ENCODE data around the gene MAP3K2. TPM values are rescaled to one million over a fixed set of nuclear protein-coding genes. Genes with fewer than 3 reads are reported as not detected.

MAP3K2 gene
- total RNA-seq, 1 experiment from 2014 or later = 54.8 TPM

DNA sequence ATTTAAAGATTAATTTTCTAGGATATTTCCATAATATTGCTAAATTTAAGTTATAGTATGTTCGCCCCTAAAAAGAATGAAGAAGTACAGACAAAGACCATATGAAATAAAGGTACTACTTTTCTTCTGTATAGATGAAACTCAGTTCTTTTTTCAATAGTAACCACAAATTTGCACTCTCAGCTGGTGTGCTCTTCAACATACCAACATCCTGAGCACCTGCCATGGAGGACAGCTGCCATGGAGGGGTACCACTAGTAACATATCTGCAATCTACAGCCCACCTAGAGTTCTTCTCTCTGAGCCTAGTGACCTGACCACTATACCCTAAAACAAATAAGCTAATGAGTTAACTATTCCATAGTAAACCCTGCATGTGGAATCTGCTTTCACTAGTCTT lies 57.0 kb downstream of the MAP3K2 start:
- no TSS peak for BruUV-seq (replicated peaks)
- TF ChIP-seq, protein P1, sequence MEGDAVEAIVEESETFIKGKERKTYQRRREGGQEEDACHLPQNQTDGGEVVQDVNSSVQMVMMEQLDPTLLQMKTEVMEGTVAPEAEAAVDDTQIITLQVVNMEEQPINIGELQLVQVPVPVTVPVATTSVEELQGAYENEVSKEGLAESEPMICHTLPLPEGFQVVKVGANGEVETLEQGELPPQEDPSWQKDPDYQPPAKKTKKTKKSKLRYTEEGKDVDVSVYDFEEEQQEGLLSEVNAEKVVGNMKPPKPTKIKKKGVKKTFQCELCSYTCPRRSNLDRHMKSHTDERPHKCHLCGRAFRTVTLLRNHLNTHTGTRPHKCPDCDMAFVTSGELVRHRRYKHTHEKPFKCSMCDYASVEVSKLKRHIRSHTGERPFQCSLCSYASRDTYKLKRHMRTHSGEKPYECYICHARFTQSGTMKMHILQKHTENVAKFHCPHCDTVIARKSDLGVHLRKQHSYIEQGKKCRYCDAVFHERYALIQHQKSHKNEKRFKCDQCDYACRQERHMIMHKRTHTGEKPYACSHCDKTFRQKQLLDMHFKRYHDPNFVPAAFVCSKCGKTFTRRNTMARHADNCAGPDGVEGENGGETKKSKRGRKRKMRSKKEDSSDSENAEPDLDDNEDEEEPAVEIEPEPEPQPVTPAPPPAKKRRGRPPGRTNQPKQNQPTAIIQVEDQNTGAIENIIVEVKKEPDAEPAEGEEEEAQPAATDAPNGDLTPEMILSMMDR (conservative IDR thresholded peaks at IDR 0.05; ENCODE audit: low read depth, low read length) = no peak
- TF ChIP-seq EZH2 (IDR thresholded peaks at IDR 0.05; ENCODE audit: borderline replicate concordance, low read depth, low read length, poor library complexity, severe bottlenecking) = no peak

DNA sequence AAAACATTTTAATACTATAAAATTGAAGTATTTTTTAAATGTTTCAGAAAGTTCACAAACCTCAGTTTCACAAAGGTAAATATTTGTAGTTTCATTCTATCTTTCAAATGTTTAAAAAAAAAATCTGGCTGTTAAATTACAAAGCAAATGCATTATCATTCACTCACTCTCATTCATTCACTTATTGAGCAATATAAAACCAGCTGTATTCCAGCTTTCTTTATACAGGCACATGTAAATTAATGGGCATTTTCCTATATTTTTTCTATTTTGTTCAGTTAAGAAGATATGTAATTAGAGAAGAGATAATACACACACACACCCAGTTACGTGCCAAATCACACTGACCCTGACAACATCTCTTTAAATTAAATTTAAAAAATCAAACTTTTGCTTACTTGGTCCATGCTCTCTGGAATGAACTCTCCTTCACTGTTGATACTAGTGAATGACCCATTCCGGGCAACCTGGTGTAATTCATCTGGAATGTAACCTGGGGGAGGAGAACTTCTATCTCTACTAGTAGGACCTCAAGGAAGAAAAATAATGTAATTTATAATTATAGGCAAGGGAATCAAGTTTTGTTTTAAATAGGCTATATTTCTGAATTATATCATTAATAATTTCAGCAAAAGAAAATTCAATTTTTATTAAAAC lies 61.4 kb downstream of the MAP3K2 start:
- Histone ChIP-seq H3K36me3 (ENCODE audit: insufficient read depth, low read length, poor library complexity, severe bottlenecking) (peaks cover 18% of the 10 kb centered on the region), H3K9me3 (ENCODE audit: low read depth, low read length, poor library complexity, severe bottlenecking) (no peaks in the 10 kb centered on the region), H3K27me3 (replicated peaks; ENCODE audit: insufficient read depth, low read depth, low read length, poor library complexity) (no peaks in the 10 kb centered on the region), H3K27ac (ENCODE audit: low read depth, low read length, poor library complexity, severe bottlenecking) (no peak overlapping the region), H3K4me3 (ENCODE audit: low read depth, low read length, poor library complexity, severe bottlenecking) (no peak overlapping the region), H3K4me1 (ENCODE audit: insufficient read depth, low read length, poor library complexity, severe bottlenecking) (no peaks in the 10 kb centered on the region)
- no peak for TF ChIP-seq EZH2 (IDR thresholded peaks at IDR 0.05; ENCODE audit: borderline replicate concordance, low read depth, low read length, poor library complexity, severe bottlenecking)
- CTCF ChIA-PET = no interaction called here
- intact Hi-C loops (cut with micrococcal nuclease; ENCODE audit: unreplicated experiment) = no loop called here
- POLR2A ChIA-PET (ENCODE audit: low non-redundant PET) = no interaction called here
- DNase-seq (ENCODE audit: low spot score) = no peak
- no TSS peak for BruUV-seq (replicated peaks)

More for the DNA sequence above, 57.0 kb downstream of the MAP3K2 start:
- no peak overlapping the region for H3K4me3 ChIP-seq (ENCODE audit: low read depth, low read length, poor library complexity, severe bottlenecking)
- POLR2A ChIA-PET (ENCODE audit: low non-redundant PET) = interaction anchor here (0.6 kb wide), 1 partner anchor 52 kb away, joined by 3 read pairs; no protein-coding TSS in a partner anchor
- H3K36me3 ChIP-seq (ENCODE audit: insufficient read depth, low read length, poor library complexity, severe bottlenecking) = no peaks in the 10 kb centered on the region
- intact Hi-C loops (cut with micrococcal nuclease; ENCODE audit: unreplicated experiment) = no loop called here
- H3K27me3 ChIP-seq (replicated peaks; ENCODE audit: insufficient read depth, low read depth, low read length, poor library complexity) = no peaks in the 10 kb centered on the region
- H3K4me1 ChIP-seq (ENCODE audit: insufficient read depth, low read length, poor library complexity, severe bottlenecking) = no peaks in the 10 kb centered on the region
- CTCF ChIA-PET = no interaction called here
- no peaks in the 10 kb centered on the region for H3K9me3 ChIP-seq (ENCODE audit: low read depth, low read length, poor library complexity, severe bottlenecking)
- DNase-seq (ENCODE audit: low spot score) = no peak
- no peak overlapping the region for H3K27ac ChIP-seq (ENCODE audit: low read depth, low read length, poor library complexity, severe bottlenecking)

DNA sequence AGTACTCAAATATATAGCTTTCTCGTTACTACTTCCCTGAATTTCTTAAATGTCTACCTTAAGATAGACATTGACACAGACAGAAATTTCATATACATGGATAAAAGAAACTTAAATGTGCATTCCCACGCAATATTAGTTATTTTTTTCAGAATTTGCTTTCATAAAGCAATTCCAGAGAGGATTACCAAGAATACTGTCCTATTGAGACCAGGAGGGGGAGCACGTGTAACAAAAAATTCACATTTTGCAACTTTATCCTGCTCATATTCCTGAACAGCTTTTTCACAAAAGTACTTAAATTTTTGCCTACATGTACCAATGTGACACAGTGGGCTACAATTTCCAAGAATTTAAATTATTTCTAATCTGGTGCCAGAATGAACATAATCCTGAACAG lies 63.1 kb downstream of the MAP3K2 start:
- Histone ChIP-seq H3K27me3 (replicated peaks; ENCODE audit: insufficient read depth, low read depth, low read length, poor library complexity) (no peaks in the 10 kb centered on the region), H3K27ac (ENCODE audit: low read depth, low read length, poor library complexity, severe bottlenecking) (no peak overlapping the region), H3K9me3 (ENCODE audit: low read depth, low read length, poor library complexity, severe bottlenecking) (no peaks in the 10 kb centered on the region), H3K4me1 (ENCODE audit: insufficient read depth, low read length, poor library complexity, severe bottlenecking) (no peaks in the 10 kb centered on the region), H3K36me3 (ENCODE audit: insufficient read depth, low read length, poor library complexity, severe bottlenecking) (peaks cover 31% of the 10 kb centered on the region), H3K4me3 (ENCODE audit: low read depth, low read length, poor library complexity, severe bottlenecking) (no peak overlapping the region)
- CTCF ChIA-PET = interaction anchor here (1.5 kb wide), 2 partner anchors 129 to 154 kb away, joined by 7 to 10 read pairs; no protein-coding TSS in a partner anchor
- DNase-seq (ENCODE audit: low spot score) = peak; percentile 66
- intact Hi-C loops (cut with micrococcal nuclease; ENCODE audit: unreplicated experiment) = loop anchor here (1.0 to 5.0 kb wide), 3 partner anchors 127 to 324 kb away; no protein-coding TSS in a partner anchor
- no TSS peak for BruUV-seq (replicated peaks)
- POLR2A ChIA-PET (ENCODE audit: low non-redundant PET) = no interaction called here
- TF ChIP-seq, protein P1 (conservative IDR thresholded peaks at IDR 0.05; ENCODE audit: low read depth, low read length) = peak; percentile 78
- TF ChIP-seq EZH2 (IDR thresholded peaks at IDR 0.05; ENCODE audit: borderline replicate concordance, low read depth, low read length, poor library complexity, severe bottlenecking) = no peak

Measured in A673 (cell line).